Natural killer cell treated with Interleukin-12 subunit alpha and Interleukin-12 subunit beta and Interleukin-15 and Interleukin-18, amount 100 ng/mL, for 72 hours (primary cell): ENCODE measurements around the gene CWC25. TPM values are rescaled to one million over a fixed set of nuclear protein-coding genes. Genes with fewer than 3 reads are reported as not detected.
"Not testable (repeated sequence)": the region's sequence is repeated elsewhere in the genome, so short reads cannot be mapped to it uniquely, and the experiment has no call there.

Experiments
- ATAC-seq, 2 donors: fragments of 150-1000 bp; cut with Tn5 transposase in 1 of 2; sonication (Bioruptor Pico), chemical (Tn5 transposase) in 1 of 2; 2 replicates each; pipeline ENCODE4 v1.10.0; 2021
- DNase-seq: peaks from one replicate; pipeline ENCODE4 v3.0.0; 2022; ENCODE audit warnings: low spot score
- H3K27ac Mint-ChIP-seq, 2 donors: 1 replicate in 1 of 2; 2 replicates in 1 of 2; pipeline ENCODE4 v1.8.0; 2022; ENCODE audit warnings: mixed read lengths in 2 of 2, mild to moderate bottlenecking in 1 of 2, moderate library complexity in 1 of 2
- H3K27me3 Mint-ChIP-seq, 2 donors: 1 replicate in 1 of 2; 2 replicates in 1 of 2; pipeline ENCODE4 v1.8.0; 2022; ENCODE audit warnings: mixed read lengths in 2 of 2
- H3K36me3 Mint-ChIP-seq: one replicate; pipeline ENCODE4 v1.8.0; 2022; ENCODE audit warnings: mixed read lengths
- H3K4me1 Mint-ChIP-seq, 2 donors: 1 replicate in 1 of 2; 2 replicates in 1 of 2; pipeline ENCODE4 v1.8.0; 2022; ENCODE audit warnings: low read depth in 2 of 2, mixed read lengths in 2 of 2, mild to moderate bottlenecking in 1 of 2
- H3K4me3 Mint-ChIP-seq: one replicate; pipeline ENCODE4 v1.8.0; 2022; ENCODE audit warnings: mixed read lengths
- H3K9me3 Mint-ChIP-seq: 2 replicates; pipeline ENCODE4 v1.8.0; 2022; ENCODE audit warnings: mixed read lengths
- total RNA-seq, 2 donors: library from RNA; stranded (reverse); gene quantifications; one replicate each; pipeline ENCODE4 v1.2.3, GENCODE V29; 2022

CWC25 gene
- total RNA-seq, 2 donors from 2014 or later = 36.8 to 39.3 TPM

DNA sequence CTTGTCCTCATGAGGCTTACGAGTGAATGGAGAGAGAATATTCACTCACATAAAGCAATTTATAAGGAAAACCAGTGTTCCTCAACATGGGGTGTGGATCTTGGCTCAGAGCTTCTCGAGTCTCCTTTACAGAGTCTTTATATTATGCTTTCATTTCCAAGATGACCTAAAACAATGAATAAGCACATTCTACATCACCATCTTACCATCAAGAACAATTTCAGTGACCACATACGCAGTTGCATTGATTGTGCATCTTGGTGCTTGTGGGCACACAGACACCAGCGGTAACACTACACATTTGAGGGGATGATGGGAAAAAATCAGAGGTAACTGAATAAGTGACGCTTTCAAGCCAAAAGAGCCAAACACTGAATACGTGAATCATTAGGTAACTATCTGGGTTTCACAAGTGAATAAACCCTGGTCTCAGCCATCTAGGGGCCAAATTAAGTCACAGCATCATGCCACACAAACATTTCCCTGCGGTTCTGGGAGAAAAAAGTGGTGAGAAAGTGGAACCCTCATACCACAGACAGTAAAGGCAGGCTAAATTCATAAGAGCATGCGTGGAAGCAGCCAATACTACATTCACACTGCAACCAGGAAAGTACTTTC is 9.4 kb downstream of the CWC25 start:
- no peak overlapping the region for H3K4me3 Mint-ChIP-seq
- H3K27ac Mint-ChIP-seq = peak overlapping the region in 1 of 2 donors; percentile 18
- peaks cover 18% of the 10 kb centered on the region for H3K36me3 Mint-ChIP-seq
- H3K27me3 Mint-ChIP-seq = no peaks in the 10 kb centered on the region
- H3K4me1 Mint-ChIP-seq = peaks cover 10% of the 10 kb centered on the region in 2 donors
- H3K9me3 Mint-ChIP-seq = no peaks in the 10 kb centered on the region
- DNase-seq = no peak
- peak; percentile 65 to 80 for ATAC-seq

DNA sequence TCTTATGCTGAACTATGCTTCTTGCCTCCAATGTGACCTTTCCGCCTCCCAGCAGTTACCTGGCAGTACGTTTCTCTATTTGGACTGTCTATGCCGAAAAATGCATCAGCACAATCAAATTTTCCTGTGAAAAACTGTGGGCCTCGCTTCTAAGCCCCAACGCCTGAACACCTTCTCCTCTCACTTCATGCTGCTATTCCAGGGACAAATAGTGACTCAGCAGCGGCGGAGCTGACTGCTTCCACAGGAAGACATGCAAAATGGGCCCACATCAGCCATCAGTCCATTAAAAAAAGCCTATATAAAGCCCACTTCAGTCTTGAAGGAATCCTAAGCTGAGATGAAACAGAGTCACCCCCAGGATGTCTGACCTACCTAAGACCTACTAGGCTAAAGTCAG is 15.3 kb downstream of the CWC25 start:
- H3K9me3 Mint-ChIP-seq = no peaks in the 10 kb centered on the region
- H3K27me3 Mint-ChIP-seq = no peaks in the 10 kb centered on the region
- ATAC-seq (no peak), DNase-seq (no peak)
- no peak overlapping the region for H3K27ac Mint-ChIP-seq
- peaks cover 24% of the 10 kb centered on the region for H3K36me3 Mint-ChIP-seq
- H3K4me1 Mint-ChIP-seq = no peaks in the 10 kb centered on the region
- no peak overlapping the region for H3K4me3 Mint-ChIP-seq

DNA sequence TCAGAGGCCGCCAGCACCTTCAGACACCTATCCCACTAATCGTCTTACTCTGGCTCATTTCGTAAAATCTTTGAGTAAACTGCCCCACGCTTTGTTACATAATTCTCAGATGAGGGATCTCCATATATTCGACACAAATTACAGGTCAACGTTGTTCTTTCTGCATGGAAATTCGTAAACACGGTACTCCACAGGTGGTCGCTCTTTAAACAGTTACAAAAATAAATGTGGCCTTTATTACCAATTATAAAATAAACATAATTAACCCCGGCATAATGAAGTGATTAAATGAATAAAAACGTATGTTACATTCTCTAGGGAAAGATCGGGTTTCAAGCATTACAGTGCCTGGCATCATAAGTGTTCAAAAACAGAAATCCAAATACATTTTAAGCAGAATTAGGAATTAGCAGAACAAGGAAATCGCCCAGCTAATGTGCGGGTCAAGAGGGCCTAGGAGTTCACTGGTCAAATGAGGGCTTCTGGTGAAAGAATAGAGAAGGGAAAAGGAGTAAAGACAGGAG is 24.8 kb downstream of the CWC25 start:
- Mint-ChIP-seq H3K36me3 (peaks cover 21% of the 10 kb centered on the region), H3K27ac (peak overlapping the region; percentile 81), H3K27me3 (no peaks in the 10 kb centered on the region), H3K9me3 (no peaks in the 10 kb centered on the region), H3K4me1 (peaks cover 30 to 34% of the 10 kb centered on the region in 2 donors), H3K4me3 (peak overlapping the region; percentile 91)
- ATAC-seq = no peak
- no peak for DNase-seq

DNA sequence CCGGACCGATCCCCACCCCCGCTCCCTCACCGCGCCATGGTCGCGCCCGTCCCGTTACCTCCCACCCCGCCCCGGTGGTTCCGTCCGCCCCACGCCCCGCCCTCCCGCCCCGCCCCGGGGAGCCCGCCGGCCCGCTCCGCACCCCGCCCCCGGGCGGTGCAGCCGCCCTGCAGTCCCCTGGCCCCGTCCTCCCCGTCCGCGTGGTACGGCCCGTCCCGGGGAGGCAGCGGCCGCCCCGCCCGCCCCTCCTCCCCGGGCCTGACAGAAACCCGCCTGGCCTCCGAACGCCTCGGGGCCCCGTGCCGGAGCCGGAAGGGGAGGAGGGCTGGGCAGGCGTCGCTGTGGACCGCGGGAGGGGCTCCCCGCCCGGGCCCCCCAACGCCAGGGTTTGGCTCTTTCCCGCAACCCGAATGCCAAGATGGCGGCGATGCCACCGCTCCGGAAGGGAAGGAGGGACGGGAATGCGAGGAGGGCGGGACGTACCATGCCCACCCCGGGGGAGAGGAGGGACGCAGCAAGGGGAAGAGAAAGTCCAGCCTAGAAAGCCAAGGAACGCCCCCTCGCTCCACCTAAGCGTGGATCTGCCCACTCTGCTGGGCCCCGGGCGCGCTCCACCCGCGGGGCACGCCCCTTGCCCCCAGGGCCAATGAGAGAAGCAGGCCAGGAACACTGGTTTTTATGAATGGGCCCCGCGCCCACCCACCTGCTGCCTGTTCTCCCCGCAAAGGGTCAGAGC is 25.5 kb downstream of the CWC25 start, which contains the start of gene PIP4K2B:
TSS of gene PIP4K2B (minus strand) at position 56 of the 736 bp plus-strand sequence. CDS start 132 bp downstream, outside the sequence.
- H3K27me3 Mint-ChIP-seq = no peaks in the 10 kb centered on the region
- ATAC-seq (peak; percentile 92 to 93), DNase-seq (peak; percentile 94)
- peak within 1 kb of the TSS; percentile 82 to 95 for H3K27ac Mint-ChIP-seq
- peaks cover 21% of the 10 kb centered on the region for H3K36me3 Mint-ChIP-seq
- peak within 1 kb of the TSS; percentile 91 for H3K4me3 Mint-ChIP-seq
- H3K4me1 Mint-ChIP-seq = peaks cover 30 to 34% of the 10 kb centered on the region in 2 donors
- H3K9me3 Mint-ChIP-seq = no peaks in the 10 kb centered on the region

DNA sequence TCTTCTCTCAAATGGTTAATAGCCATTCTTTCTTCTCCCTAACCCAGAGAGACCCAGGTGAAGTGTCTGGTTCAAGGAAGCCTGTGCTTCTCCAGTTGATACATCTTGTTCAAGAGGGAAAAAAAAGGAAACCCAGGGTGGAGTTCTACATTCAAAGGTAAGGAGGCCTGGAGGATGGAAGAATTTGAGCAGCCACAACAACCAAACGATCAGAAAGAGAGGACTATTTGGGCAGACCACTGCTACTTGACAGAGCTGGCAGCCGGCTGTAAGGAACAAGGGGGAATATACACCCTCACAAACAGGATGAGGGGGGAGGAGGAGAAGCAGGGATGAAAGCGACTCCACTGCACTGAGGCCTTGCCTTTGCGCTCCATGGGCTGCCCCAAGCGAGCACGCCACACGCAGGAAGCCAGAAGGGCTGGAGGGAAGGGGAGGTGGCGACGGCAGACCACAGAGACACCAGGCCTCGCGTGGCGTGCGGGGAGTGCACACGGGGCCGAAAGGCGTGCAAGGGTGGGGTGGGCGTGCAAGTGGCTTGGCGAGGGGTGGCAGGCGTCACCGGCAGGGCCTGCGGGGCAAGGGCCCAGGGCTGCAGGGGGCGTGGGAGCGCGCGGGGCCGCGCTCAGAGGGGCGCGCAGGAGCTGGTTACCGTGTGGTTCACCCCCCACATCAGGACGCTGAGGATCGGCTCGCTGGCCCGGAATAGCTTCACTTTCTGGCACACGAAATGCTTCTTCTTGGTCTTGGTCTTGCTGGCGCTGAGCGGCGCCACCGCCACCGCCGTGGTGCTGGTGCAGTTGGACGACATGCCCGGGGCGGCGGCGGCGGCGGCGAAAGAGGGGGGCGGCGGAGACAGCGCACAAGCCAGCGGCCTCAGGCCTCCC is 26.3 kb downstream of the CWC25 start:
- peak overlapping the region; percentile 82 to 95 for H3K27ac Mint-ChIP-seq
- H3K27me3 Mint-ChIP-seq = no peaks in the 10 kb centered on the region
- H3K9me3 Mint-ChIP-seq = no peaks in the 10 kb centered on the region
- ATAC-seq (peak; percentile 53 to 68), DNase-seq (peak; percentile 72)
- H3K4me1 Mint-ChIP-seq = peaks cover 30 to 34% of the 10 kb centered on the region in 2 donors
- H3K36me3 Mint-ChIP-seq = peaks cover 21% of the 10 kb centered on the region
- peak overlapping the region; percentile 89 for H3K4me3 Mint-ChIP-seq

DNA sequence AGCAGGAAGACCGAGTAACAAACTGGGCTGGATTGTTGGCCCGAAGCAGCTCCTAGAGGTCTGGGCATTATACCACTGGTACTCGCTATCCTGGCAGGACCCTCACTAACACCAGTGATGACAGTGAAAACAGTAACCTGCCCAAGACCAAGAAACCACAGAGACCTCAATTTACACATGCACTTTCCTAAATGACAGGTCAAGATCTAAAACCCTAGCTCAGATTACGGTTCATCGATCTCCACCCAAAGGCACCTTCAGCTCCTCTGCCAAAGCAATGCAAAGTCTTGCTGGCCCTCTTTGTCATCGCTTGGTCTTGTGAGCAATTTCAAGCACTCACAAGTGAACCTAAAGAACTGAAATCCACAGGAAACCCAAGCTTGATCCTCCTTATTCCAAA is 27.3 kb downstream of the CWC25 start:
- Mint-ChIP-seq H3K36me3 (peaks cover 21% of the 10 kb centered on the region), H3K27me3 (no peaks in the 10 kb centered on the region)

DNA sequence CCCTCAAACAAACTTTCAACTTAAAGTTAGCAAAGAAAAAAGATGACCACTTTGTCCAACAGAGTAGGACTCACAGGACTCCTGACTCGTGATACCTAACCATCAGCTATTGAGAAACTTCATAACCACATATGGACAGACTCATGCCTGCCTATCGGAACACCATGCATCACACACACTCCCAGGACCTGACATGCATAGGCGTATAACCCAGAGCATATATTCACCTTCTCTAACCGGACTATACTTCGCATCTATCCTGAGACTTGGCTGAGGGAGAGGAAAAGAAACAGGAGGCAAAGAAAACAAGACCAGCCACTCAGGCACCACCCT is 28.0 kb downstream of the CWC25 start:
- Mint-ChIP-seq H3K27ac (peak overlapping the region in 1 of 2 donors; percentile 38), H3K36me3 (peaks cover 19% of the 10 kb centered on the region), H3K27me3 (no peaks in the 10 kb centered on the region), H3K4me1 (peaks cover 30 to 34% of the 10 kb centered on the region in 2 donors), H3K4me3 (peak overlapping the region; percentile 4), H3K9me3 (no peaks in the 10 kb centered on the region)
- ATAC-seq (no peak), DNase-seq (no peak)

More for the DNA sequence above, 27.3 kb downstream of the CWC25 start:
- peak overlapping the region; percentile 89 for H3K4me3 Mint-ChIP-seq
- peaks cover 30 to 34% of the 10 kb centered on the region in 2 donors for H3K4me1 Mint-ChIP-seq
- H3K9me3 Mint-ChIP-seq = no peaks in the 10 kb centered on the region
- H3K27ac Mint-ChIP-seq = peak overlapping the region; percentile 82 to 95
- DNase-seq = no peak
- no peak for ATAC-seq

DNA sequence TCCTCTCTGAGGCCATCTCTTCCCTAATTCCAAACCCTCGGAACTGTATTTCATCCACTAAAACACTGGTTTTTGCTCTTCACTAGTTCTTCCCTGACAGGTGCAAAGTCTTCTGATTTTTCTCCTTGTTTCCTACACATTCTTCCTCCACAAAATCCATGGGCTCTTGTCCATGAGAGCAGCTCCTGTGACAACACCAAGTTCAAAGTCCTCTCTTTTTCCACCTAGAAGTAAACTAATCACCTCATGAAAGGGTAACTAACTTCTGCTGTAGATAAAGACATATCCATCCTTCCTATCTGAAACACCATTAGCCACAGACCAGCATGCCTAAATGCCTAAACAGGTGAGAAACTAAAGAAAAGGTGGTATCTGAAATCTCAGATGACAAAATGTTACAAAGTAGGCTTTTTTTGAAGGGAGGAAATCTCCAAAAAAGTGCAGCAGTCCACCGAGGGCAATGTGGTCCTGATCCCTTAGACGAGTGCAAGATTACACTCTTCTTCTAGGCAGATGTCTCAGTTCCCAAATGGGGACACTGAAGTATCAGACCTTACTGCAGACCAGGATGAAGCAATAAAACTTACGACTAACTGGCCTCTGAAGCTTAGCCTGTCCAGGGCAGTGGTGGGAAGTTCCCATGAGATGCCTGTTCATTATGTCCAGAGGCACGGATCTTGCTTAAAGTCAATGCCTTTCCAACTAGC is 28.5 kb downstream of the CWC25 start:
- no peak overlapping the region for H3K4me3 Mint-ChIP-seq
- no peaks in the 10 kb centered on the region for H3K27me3 Mint-ChIP-seq
- H3K27ac Mint-ChIP-seq = peak overlapping the region in 1 of 2 donors; percentile 38
- DNase-seq (no peak), ATAC-seq (no peak)
- H3K4me1 Mint-ChIP-seq = peaks cover 30 to 34% of the 10 kb centered on the region in 2 donors
- H3K36me3 Mint-ChIP-seq = peaks cover 14% of the 10 kb centered on the region
- no peaks in the 10 kb centered on the region for H3K9me3 Mint-ChIP-seq

DNA sequence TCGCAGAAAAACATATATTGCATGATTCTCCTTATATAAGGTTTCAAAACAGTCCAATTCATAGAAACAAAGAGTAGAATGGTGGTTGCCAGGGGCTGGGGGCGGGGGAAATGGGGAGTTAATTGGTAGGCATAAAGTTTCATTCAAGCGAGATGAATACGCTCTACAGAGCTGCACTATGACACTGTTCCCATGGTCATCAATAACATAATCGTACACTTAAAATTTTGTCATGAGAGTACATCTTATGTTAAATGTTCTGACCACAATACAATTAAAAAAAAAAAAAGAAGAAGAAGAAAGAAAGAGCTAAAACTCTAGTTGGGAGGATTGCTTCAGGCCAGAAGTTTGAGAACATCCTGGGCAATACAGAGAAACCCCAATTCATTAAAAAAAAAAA is 30.9 kb downstream of the CWC25 start:
- Mint-ChIP-seq H3K9me3 (no peaks in the 10 kb centered on the region), H3K4me1 (peaks cover 24 to 26% of the 10 kb centered on the region in 2 donors), H3K36me3 (peaks cover 5% of the 10 kb centered on the region), H3K4me3 (no peak overlapping the region), H3K27ac (peak overlapping the region in 1 of 2 donors; percentile 71), H3K27me3 (no peaks in the 10 kb centered on the region)
- DNase-seq = no peak
- ATAC-seq = no peak

DNA sequence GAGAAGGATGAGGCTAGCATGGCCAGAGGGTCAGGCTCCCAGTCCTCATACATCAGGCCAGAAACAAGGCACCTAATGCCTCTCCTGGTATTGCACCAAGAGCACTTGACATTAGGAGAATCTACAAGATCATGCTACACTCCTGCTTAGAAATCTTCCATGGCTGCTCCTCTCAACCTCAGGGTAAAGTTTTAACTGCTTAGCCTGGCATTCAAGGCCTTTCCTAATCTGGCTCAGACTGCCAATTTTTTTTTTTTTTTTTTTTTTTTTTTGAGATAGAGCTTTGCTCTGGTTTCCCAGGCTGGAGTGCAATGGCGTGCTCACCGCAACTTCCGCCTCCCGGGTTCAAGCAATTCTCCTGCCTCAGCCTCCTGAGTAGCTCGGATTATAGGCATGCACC is 34.0 kb downstream of the CWC25 start:
- Mint-ChIP-seq H3K4me1 (no peaks in the 10 kb centered on the region), H3K27me3 (no peaks in the 10 kb centered on the region), H3K4me3 (no peak overlapping the region), H3K36me3 (no peaks in the 10 kb centered on the region), H3K27ac (no peak overlapping the region), H3K9me3 (no peaks in the 10 kb centered on the region)
- ATAC-seq (no peak), DNase-seq (no peak)

DNA sequence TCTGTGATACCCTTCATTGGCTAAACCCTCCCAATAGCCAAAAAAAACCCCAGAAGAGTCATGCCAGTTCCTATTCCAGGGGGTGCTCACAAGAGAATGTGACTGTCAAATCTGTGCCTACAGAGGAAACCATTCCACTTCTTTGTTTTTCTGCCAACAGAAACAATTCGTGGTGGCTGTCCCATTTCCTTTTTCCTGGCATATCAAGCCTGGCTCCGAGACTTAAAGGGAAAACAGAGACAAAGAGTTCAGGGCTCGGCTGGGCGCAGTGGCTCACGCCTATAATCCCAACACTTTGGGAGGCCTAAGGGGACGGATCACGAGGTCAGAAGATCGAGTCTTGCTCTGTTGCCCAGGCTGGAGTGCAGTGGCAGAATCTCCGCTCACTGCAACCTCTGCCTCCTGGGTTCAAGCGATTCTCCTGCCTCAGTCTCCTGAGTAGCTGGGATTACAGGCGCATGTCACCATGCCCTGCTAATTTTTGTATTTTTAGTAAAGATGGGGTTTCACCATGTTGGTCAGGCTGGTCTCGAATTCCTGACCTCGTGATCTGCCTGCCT is 34.9 kb downstream of the CWC25 start:
- H3K4me1 Mint-ChIP-seq, H3K4me3 Mint-ChIP-seq, H3K9me3 Mint-ChIP-seq, DNase-seq, H3K27ac Mint-ChIP-seq, H3K36me3 Mint-ChIP-seq, ATAC-seq, H3K27me3 Mint-ChIP-seq: not testable (repeated sequence)

DNA sequence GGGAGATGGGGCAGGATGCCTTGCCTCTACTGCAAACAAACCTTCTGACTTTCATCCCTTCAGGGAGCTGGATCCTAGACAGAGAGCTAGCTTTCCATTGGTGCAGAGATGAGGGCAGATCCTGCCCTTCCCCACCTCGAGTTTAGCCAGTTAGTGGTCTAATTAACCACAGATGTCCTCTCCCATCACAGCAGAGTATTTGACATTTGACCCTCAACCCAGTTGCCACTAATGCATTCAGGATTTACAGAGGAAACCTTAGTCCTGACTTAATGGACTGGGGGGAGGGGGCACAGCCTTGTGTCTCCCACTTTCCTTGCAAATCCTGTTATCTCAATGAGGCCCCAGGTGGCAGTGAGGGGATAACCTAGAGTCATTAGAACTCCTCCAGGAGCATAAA is 35.9 kb downstream of the CWC25 start:
- H3K4me1 Mint-ChIP-seq = no peaks in the 10 kb centered on the region
- H3K27ac Mint-ChIP-seq = no peak overlapping the region
- no peak overlapping the region for H3K4me3 Mint-ChIP-seq

DNA sequence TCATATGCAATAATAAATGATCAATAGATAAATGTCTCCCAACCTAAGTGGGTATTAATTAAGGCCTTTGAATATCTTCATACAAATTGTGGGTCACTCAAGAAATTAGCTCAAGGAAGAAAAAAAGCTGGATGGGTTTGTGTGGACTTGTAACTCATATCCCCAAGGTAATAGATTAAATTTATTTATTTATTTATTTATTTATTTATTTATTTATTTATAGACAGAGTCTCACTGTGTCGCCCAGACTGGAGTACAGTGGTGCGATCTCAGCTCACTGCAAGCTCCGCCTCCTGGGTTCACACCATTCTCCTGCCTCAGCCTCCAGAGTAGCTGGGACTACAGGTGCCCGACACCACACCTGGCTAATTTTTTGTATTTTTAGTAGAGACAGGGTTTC is 37.1 kb downstream of the CWC25 start:
- not testable (repeated sequence) for H3K4me1 Mint-ChIP-seq, H3K4me3 Mint-ChIP-seq, H3K27me3 Mint-ChIP-seq, H3K27ac Mint-ChIP-seq, DNase-seq, H3K9me3 Mint-ChIP-seq, H3K36me3 Mint-ChIP-seq, ATAC-seq

More for the DNA sequence above, 35.9 kb downstream of the CWC25 start:
- no peaks in the 10 kb centered on the region for H3K27me3 Mint-ChIP-seq
- peaks cover 5% of the 10 kb centered on the region for H3K36me3 Mint-ChIP-seq
- no peak for DNase-seq
- no peaks in the 10 kb centered on the region for H3K9me3 Mint-ChIP-seq
- ATAC-seq = no peak
